ENCODE measurements around the gene ACER2. TPM values are rescaled to one million over a fixed set of nuclear protein-coding genes. Genes with fewer than 3 reads are reported as not detected.
"Not testable (repeated sequence)": the region's sequence is repeated elsewhere in the genome, so short reads cannot be mapped to it uniquely, and the experiment has no call there.

The ACER2 gene
- total and polyA plus RNA-seq, 2 experiments from 2014 or later, result 0.24 to 1.9 TPM

DNA sequence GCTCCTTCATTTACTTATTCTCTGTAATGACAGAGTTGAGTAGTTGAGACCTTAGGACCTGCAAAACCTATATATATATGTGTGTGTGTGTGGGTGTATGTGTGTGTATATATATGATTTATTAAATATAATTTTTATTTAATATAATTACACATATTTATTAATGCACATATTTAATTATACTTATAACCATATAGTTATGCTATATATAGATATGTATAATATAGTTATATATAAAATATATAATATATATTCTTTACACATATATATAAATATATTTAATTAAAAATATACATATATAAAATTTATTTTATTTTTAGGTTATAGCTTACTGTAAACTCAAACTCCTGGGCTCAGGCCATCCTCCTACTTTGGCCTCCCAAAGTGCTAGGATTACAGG, 23.7 kb downstream of the ACER2 start:
- TF ChIP-seq, protein P1, sequence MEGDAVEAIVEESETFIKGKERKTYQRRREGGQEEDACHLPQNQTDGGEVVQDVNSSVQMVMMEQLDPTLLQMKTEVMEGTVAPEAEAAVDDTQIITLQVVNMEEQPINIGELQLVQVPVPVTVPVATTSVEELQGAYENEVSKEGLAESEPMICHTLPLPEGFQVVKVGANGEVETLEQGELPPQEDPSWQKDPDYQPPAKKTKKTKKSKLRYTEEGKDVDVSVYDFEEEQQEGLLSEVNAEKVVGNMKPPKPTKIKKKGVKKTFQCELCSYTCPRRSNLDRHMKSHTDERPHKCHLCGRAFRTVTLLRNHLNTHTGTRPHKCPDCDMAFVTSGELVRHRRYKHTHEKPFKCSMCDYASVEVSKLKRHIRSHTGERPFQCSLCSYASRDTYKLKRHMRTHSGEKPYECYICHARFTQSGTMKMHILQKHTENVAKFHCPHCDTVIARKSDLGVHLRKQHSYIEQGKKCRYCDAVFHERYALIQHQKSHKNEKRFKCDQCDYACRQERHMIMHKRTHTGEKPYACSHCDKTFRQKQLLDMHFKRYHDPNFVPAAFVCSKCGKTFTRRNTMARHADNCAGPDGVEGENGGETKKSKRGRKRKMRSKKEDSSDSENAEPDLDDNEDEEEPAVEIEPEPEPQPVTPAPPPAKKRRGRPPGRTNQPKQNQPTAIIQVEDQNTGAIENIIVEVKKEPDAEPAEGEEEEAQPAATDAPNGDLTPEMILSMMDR (IDR thresholded peaks at IDR 0.05; ENCODE audit: low read depth, low read length), result no peak
- no peaks in the 10 kb centered on the region for H3K9me3 ChIP-seq (ENCODE audit: low read depth)
- H3K36me3 ChIP-seq, result no peaks in the 10 kb centered on the region
- DNase-seq (ENCODE audit: low read depth in 1 of 2, low spot score in 1 of 2), result no peak
- no peaks in the 10 kb centered on the region for H3K27me3 ChIP-seq
- peaks cover 12% of the 10 kb centered on the region for H3K4me1 ChIP-seq (ENCODE audit: low read depth)
- H3K27ac ChIP-seq, result no peak overlapping the region
- no peak overlapping the region for H3K4me3 ChIP-seq

- H3K27me3 ChIP-seq; H3K4me3 ChIP-seq; H3K36me3 ChIP-seq; H3K27ac ChIP-seq; DNase-seq (ENCODE audit: low read depth in 1 of 2, low spot score in 1 of 2); H3K9me3 ChIP-seq (ENCODE audit: low read depth): not testable (repeated sequence)
- H3K4me1 ChIP-seq (ENCODE audit: low read depth), result peaks cover 12% of the 10 kb centered on the region
Measured at GRCh38 chr9:19433729-19434128, 24.9 kb downstream of the ACER2 start.

- Histone ChIP-seq H3K4me1 (ENCODE audit: low read depth) (peaks cover 11% of the 10 kb centered on the region), H3K9me3 (ENCODE audit: low read depth) (no peaks in the 10 kb centered on the region), H3K27ac (no peak overlapping the region), H3K36me3 (no peaks in the 10 kb centered on the region), H3K4me3 (no peak overlapping the region), H3K27me3 (no peaks in the 10 kb centered on the region)
- TF ChIP-seq, protein P1 (IDR thresholded peaks at IDR 0.05; ENCODE audit: low read depth, low read length), result no peak
- DNase-seq (ENCODE audit: low read depth in 1 of 2, low spot score in 1 of 2), result no peak
Measured at GRCh38 chr9:19440376-19440775, 31.6 kb downstream of the ACER2 start.

DNA sequence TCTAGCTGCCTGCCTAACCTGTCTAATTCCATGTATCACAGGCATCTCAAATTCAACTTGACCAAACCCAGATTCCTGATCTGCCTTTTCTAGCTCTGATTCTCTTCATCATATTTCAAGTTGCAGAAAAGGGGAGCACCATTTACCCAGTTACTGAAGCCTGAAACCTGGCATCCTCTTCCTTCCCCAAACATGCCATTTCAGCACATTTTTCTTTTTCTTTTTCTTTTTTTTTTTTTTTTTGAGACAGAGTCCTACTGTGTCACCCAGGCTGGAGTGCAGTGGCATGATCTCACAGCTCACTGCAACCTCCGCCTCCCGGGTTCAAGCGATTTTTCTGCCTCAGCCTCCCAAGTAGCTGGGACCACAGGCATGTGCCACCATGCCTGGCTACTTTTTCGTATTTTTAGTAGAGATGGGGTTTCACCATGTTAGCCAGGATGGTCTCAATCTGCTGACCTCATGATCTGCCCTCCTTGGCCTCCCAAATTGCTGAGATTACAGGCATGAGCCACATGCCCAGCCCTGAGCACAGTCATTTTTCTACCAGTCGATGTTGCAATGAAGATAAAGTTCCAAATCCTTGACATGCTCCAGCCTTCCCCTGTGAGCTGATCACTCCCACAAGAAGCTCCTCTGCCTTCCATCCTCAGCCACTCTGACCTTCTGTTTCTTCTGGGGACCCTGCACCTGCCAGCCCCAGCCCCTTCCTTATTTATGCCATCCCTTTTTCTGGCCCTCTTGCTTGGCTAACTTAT, 32.2 kb downstream of the ACER2 start:
- H3K9me3 ChIP-seq (ENCODE audit: low read depth), result no peaks in the 10 kb centered on the region
- H3K4me1 ChIP-seq (ENCODE audit: low read depth), result peaks cover 12% of the 10 kb centered on the region
- DNase-seq (ENCODE audit: low read depth in 1 of 2, low spot score in 1 of 2), result peak in 1 of 2 donors; percentile 58

DNA sequence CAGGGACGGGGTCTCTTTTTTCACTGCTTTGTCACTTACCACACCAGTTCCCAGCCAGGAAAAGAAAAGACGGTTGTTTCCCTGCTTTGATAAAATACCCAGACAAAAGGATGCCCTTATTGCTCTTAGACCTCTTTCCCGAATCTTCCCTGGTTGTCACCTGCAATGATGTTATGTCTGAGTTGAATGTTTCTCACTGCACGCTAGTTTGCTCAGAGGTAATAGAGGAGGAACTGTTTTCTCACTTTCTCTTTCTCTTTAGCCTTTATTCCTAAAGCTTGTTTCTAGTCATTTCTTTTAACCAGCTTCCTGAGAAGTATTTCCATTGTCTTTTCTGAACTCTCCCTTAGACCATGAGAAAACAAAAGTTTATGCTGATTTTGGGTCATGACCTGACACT, 32.9 kb downstream of the ACER2 start:
- Histone ChIP-seq H3K4me1 (ENCODE audit: low read depth) (peaks cover 10% of the 10 kb centered on the region), H3K4me3 (no peak overlapping the region), H3K9me3 (ENCODE audit: low read depth) (no peaks in the 10 kb centered on the region), H3K27me3 (no peaks in the 10 kb centered on the region), H3K27ac (no peak overlapping the region), H3K36me3 (no peaks in the 10 kb centered on the region)
- TF ChIP-seq, protein P1 (IDR thresholded peaks at IDR 0.05; ENCODE audit: low read depth, low read length), result no peak
- DNase-seq (ENCODE audit: low read depth in 1 of 2, low spot score in 1 of 2), result no peak

More for the DNA sequence above, 32.2 kb downstream of the ACER2 start:
- no peaks in the 10 kb centered on the region for H3K27me3 ChIP-seq
- H3K4me3 ChIP-seq, result no peak overlapping the region
- TF ChIP-seq, protein P1 (IDR thresholded peaks at IDR 0.05; ENCODE audit: low read depth, low read length), result no peak
- H3K27ac ChIP-seq, result no peak overlapping the region
- H3K36me3 ChIP-seq, result no peaks in the 10 kb centered on the region

- DNase-seq (ENCODE audit: low read depth in 1 of 2, low spot score in 1 of 2), result no peak
- Histone ChIP-seq H3K36me3 (no peaks in the 10 kb centered on the region), H3K4me1 (ENCODE audit: low read depth) (peaks cover 10% of the 10 kb centered on the region), H3K27ac (no peak overlapping the region), H3K4me3 (no peak overlapping the region), H3K9me3 (ENCODE audit: low read depth) (no peaks in the 10 kb centered on the region), H3K27me3 (no peaks in the 10 kb centered on the region)
- TF ChIP-seq, protein P1 (IDR thresholded peaks at IDR 0.05; ENCODE audit: low read depth, low read length), result no peak
Measured at GRCh38 chr9:19442240-19442639, 33.4 kb downstream of the ACER2 start.

Measured in cardiac muscle cell (in vitro differentiated cells and primary cell).